Measurements from ENCODE around the gene GPR161.

Gene GPR161

DNA sequence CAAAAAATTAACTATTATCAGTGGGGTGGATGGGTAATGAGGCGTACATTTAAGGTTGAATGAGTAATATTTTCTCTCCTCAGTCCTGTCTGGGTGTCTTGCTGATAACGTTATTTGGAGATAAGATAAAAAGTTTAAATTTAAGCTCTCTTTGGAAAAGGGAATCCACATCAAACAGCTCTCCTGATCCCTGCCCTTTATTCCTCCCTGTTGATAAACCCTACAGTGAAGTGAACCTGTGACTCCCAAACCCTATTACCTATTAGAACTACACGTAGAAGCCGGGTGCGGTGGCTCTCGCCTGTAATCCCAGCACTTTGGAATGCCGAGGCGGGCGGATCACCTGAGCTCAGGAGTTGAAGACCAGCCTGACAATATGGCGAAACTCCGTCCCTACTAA is 9.9 kb upstream of the GPR161 start:
- DNase-seq (ENCODE audit: low read depth in 2 of 2), result no peak

DNA sequence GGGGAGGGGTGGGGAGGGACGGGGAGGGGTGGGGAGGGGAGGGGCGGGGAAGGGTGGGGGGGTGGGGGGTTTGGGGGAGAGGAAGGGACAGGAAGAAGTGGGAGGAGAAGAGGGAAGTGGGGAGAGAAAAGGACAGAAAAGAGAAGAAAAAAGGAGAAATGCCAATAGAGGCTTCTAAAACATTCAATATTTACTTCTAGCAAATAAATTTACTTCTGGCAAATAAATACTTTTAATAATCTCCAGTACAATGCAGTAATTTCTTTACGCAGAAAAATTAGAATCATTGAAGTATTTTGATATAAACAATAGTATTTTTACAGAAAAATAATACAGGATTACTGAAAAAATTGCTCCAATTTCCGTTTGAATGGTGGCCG is 9.4 kb upstream of the GPR161 start:
- no peak for DNase-seq (ENCODE audit: low read depth in 2 of 2)

DNA sequence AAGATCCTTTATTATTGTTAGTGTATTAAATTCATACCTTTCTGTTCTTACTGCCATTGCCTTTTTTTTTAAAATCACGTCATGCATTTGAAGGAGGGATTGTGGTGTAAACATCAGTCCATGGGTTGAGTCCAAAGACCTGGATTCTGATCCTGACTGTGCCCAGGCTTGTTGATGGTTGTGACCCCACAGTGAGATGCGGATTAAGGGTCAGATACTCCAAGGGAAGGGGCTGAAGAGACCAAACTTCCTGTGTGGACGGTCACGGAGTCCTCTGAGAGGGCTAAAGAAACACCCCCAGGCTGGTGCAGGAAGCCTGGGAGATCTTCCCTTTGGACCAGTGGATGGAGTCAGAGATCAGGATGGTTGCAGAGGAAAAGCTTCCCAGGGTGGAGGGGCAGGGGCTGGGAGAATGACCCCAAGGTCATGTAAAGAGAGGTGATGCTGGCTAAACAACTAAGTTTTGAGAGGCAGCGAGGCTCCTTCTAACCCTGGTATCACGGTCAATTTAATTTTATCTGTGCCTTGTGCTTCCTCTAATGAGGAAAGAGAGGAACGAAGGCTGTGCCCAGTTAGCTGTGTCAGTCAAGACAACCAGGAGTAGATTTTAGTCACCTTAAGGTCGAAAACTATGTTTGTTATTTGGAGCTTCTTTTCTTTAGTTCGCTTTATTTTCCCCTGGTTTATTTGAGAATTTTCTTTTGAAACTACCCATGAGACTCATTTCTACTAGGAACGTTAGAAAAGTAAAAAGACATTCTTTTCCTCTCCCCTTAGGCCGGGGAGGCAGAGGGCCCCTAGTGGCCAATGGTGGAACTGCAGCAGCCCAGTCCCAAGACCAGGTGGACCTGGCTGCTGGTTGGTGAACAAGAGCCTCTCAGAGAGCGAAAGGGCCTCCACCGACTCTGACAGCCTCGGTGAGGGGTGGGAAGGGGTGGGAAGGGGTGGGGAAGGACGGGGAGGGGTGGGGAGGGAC is 8.7 kb upstream of the GPR161 start:
- peak; percentile 71 to 72 for DNase-seq (ENCODE audit: low read depth in 2 of 2)

DNA sequence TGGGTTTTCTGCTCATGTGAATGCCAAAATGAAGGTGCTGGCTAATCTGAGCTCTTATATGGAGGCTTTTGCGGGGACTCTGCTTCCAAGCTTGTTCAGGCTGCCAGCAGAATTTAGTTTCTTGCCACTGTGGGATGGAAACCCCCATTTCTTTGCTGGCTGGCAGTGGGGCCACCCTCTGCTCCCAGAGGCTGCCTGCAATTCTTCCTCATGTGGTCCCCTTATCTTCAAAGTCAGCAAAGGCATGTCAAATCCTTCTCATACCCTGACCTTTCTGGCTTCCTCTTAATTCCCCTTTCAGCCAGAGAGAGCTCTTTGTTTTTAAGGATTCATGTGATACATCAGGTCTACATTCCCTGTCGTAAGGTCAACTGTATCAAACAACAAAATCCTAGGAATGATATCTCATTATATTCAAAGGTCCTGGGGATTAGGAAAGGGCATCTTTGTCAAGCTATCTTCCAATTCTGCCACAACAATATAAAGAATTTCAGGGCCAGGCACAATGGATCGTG is 5.2 kb upstream of the GPR161 start:
- DNase-seq (ENCODE audit: low read depth in 2 of 2), result no peak

DNA sequence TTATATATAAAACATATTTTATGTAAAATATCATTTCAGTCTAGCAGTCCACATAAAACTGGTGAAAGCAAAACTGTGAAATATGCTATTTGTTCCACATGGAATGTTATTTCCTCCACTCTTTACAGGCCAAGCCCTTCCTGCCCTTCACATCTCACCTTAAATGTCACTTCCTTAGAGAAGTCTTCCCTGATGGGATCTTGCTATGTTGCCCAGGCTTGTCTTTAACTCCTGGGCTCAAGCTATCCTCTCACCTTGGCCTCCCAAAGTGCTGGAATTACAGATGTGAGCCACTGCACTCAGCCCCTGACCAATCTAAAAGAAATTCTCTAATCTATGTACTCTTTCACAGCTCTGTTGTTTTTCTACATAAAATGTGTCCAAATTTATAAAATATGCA is 2.3 kb upstream of the GPR161 start:
- no peak for DNase-seq (ENCODE audit: low read depth in 2 of 2)

DNA sequence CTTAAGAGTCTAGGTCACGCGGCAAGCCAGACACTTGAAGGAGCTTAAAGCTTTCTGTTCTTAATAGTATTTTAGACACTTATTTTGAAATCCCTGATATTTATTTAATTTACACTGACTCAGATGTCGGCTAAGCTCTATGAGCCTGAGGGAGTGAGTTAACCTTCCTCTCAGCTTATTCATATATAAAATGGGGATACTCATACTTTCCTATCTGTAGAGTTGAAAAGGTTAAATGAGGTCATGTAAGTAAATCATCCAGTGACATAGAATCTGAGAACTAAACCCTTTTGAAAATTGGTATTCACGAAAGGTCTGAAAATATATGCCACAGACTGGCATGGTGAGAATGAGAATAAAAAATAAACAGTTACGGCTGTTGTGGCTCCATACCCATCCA is 1.4 kb upstream of the GPR161 start:
- no peak for DNase-seq (ENCODE audit: low read depth in 2 of 2)

DNA sequence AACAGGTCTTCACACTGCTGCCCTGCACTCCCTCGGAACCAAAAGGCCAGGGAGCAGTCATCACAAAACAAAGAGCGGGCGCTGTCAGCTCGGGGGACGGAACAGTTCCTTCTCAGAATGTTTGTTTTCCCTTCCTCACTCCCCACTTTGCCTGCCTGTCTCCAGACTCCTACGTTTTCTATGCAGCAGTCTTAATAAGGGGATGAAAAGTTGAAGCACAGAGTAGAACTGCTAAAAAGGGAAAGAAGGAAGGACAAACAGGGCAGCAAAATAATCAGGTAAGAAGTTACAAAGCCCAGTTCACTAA is 738 bp upstream of the GPR161 start:
- DNase-seq (ENCODE audit: low read depth in 2 of 2), result no peak

DNA sequence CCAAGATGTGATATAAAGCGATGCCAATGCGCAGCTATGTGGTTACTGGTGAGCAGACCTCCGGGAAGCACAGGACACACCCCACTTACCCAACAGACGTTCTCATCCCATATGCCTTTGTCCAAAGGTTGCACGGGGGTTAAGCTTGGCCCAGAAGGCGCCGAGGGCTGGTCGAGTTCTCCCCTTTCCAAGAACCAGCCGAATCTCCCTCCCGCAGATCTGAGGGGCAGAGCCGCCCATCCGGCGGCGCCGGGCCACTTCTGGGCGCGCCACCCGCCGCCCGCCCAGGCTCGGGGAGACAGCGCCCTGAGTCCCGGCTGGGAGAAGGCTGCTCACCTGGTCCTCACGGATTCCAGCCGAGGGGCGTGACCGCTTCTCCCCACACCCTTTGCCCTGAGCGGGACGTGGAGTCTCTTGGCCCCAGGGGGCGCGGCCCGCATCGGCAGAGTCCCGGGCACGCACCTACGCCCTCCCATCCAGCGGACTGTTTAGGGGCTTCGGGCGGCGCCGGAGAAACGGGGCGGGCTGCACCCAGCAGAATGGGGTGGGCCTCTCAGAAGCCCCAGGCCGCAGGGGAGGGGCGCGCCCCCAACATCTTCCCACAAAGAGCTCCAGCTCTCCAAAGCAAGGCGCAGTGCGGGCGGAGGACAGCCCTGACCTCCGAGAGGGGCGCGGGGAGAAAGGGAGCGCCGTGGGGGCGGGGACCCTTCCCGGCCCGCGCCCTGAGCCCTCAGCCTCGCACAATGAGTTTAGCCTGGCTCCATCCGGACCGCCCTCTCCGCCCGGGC is 615 bp downstream of the GPR161 start:
- no peak for DNase-seq (ENCODE audit: low read depth in 2 of 2)

DNA sequence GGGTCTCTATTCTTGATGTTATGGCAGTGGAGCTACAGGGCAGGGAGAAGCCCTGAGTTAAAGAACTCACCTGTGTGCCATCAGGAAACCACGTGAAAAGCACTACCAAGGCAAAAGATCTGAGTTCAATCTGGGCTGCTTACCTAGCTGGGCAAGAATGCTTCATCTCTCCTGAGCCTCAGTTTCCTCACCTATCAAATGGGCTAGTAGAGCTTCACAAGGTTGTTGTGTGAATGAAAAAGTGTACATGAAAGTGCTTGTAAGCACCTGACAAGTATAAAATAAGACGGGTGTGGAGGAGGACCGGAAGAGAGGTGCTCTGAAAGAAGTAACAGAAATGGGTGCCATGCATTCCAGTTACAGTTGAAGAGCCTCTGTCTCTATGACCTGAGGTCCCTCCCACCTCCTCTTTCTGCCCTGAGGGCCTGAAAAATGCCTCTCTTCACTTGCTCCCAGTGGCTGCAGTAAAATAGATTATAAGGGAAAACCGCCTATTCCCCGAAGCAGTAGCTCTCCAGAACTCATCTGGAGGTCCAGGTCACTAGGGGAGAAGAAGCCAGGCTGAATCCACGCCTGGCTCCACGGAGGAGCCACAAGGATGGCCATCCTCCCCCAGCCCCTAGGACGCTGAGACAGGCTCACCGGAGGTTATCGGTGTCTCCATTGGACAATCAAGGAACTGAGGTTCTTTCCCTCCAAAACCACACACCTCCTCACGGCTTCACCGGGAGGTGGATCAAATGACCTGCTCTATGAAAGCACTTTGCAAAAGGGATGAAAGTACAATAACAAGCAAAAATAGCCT is 1.4 kb downstream of the GPR161 start:
- no peak for DNase-seq (ENCODE audit: low read depth in 2 of 2)

DNA sequence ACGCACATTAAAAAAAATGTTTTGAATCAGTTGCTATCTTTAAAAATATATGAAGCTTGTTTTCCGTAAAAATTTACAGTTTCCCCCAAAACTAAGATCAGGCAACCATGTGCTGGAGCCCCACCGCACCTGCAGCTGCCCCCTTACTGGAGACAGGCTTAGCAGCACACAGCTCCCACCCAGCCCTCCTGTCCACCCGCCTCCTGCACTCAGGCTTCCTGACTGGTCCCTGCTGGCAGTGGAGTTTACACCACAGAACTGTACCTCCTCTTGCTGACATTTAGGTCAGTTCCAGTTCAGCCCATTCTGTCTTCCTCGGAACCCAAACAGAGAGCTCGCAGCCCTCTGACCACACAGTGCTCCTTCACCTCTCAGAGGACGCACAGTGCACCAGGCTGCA is 2.1 kb downstream of the GPR161 start:
- DNase-seq (ENCODE audit: low read depth in 2 of 2), result no peak

DNA sequence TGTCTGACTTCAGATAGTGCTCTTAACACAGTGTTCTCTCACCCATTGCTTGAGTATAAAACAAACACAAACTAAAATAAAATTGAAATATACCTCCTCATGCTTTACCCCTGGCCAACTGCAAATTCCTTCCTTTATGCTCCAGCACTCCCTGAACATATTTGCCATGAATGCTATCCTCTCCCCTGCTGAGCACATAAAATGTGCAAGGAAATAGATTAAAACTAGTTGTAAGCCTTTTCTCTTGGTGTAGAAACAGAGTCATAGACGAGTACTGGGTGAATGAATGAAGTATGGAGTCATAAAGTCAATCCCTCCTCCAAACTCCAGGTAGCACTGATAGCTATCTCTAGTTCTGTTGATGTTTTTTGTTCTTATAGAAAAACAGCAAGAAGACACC is 2.6 kb downstream of the GPR161 start:
- no peak for DNase-seq (ENCODE audit: low read depth in 2 of 2)

DNA sequence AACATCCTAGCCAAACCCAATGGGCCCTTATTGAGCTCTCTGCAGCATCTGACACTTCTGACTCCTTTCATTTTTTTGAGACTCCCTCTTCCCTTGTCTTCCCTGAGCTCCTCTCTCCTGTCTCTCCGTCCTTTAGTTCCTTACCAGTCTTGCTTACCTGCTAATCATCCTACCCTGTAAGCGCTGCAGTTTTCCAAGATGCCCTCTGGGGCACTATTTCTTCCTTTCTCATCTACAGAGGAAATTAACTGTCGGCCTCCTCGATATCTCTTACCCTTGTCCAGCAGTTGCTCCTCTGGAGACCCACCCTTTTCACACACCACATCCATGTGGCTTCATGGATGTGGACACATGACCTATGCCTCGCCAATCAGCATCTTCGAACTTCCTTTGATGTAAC is 6.8 kb downstream of the GPR161 start:
- DNase-seq (ENCODE audit: low read depth in 2 of 2), result no peak

DNA sequence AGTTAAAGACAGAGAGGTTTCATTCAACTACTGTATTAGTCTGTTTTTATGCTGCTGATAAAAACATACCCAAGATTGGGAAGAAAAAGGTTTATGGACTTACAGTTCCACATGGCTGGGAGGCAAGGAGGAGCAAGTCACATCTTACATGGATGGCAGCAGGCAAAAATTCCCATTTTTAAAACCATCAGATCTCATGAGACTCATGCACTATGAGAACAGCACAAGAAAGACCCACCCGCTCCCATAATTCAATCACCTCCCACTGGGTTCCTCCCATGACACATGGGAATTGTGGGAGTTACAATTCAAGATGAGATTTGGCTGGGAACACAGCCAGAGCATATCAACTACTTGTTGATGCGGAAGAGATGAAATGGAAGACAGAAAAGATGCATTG is 9.2 kb downstream of the GPR161 start:
- DNase-seq (ENCODE audit: low read depth in 2 of 2), result no peak

DNA sequence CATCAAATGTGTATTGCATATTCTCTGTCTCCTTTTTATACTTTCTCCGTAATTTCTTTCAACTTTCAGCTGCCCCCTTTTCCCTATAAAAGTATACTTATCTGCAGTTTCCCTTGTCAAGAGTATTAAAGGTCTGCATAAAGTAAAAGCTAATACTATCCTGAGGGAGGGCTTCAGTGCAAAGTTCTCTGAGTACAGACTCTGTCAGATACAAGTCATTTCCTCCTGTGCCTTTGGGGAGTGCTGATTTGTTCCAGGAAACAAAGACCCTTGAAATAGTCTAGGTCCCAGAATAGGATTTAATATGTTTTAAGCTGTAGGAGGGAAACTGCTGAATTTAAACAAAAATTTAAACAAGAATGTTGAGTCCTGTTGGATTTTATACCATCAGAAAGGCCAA is 11.7 kb downstream of the GPR161 start:
- DNase-seq (ENCODE audit: low read depth in 2 of 2), result no peak

DNA sequence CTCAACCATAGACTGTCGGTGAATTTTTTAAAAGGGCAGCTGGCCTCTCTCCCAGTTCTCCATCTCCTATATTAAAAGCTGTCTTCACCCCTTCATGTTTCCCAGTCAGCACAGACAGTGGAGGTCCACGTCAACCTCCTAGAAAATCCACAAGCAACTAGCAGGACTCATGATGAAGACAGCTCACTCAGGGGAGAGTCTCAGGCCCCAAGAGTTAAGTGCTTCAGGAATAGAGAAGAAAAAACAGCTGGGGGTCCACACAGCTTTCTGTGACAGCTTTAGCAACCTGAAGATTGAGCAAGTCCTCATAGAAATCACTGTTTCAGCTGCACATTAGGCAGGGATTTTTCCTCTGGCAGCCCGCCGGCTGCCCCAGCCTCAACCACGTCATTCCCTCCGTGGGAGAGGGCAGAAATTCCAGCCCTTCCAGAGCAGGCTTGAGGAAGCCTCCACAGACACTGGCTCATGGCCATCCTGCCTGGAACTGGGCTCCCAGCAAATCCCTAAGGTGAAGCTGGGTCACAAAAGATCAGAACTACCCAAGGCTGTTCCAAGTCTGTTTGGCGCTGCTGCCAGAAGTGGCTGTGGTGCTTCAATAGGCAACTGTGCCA is 15.2 kb downstream of the GPR161 start:
- DNase-seq (ENCODE audit: low read depth in 2 of 2), result no peak

DNA sequence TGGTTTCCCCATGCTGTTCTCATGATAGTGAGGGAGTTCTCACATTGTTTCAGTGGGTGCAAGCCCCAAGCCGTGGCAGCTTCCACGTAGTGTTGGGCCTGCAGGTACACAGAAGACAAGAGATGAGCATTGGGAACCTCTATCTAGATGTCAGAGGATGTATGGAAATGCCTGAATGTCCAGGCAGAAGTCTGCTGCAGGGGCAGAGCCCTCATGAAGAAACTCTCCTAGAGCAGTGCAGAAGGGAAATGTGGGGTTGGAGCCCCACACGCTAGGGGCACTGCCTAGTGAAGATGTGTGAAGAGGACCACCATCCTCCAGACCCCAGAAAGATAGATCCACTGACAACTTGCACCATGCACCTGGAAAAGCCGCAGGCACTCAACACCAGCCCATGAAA is 17.0 kb downstream of the GPR161 start:
- DNase-seq (ENCODE audit: low read depth in 2 of 2), result no peak

DNA sequence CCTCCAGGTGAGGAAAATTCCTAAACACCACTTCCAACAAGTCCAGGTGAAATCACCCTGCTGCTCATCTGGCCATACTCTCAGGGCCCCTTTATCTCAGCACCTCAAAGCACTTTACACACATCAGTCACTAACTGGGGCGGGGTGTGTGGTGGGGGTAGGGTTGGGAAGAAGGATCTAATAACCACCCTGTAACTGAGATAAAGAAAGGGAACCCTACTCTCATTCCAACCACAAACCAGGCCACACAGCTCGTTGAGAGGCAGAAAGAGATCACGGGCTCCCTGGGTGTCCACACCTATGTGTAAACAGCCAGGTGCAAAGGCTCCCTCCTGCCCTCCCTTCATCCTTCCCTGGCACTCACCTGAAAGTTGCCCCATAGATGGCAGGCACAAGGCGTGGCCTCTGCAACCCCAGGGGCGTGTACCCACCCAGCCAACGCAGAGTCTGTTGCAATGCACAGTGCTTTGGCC is 20.4 kb downstream of the GPR161 start:
- no peak for DNase-seq (ENCODE audit: low read depth in 2 of 2)

DNA sequence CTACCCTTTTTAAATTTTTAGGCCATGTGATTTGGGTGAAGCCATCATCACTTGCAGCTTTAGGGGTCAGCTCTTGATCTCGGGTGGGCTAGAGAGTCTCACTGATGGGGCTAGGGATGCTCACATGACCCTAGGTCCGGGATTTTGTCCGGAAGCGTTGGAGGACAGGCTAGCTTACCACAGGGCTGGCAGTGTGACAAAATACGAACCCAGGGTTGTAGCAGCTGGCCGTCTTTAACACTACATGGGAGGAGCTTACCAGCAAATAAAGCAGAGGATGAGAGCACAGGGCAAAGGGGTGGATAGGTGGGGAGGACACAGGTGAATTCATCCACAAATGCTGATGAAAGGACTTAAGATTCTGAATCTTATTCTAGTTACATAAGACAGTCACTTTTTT is 21.9 kb downstream of the GPR161 start:
- no peak for DNase-seq (ENCODE audit: low read depth in 2 of 2)

DNA sequence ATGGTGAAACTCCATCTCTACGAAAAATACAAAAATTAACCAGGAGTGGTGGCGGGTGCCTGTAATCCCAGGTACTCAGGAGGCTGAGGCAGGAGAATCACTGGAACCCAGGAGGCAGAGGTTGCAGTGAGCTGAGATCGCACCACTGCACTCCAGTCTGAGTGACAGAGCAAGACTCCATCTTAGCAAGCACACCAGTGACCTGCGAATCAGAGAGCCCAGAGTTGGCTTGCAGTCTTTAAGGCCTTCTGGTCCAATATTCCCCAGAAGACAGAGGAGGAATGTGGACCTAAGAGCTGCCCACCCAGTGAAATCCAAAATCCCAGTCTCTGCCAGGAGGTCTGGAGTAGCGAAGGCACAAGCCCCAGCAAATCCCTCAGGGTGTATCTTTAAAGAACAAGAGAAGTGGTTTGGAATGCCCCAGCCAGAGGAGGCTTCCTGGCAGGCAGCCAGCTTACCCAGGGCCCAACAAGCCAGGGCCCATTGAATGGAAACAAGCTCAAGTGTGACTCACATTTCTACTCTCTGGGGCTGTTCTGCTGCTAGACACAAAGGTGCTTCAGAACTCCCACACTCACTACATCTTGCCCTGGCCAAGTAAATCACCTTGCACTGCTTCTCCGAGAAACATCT is 23.9 kb downstream of the GPR161 start:
- DNase-seq (ENCODE audit: low read depth in 2 of 2), result peak; percentile 29 to 51

DNA sequence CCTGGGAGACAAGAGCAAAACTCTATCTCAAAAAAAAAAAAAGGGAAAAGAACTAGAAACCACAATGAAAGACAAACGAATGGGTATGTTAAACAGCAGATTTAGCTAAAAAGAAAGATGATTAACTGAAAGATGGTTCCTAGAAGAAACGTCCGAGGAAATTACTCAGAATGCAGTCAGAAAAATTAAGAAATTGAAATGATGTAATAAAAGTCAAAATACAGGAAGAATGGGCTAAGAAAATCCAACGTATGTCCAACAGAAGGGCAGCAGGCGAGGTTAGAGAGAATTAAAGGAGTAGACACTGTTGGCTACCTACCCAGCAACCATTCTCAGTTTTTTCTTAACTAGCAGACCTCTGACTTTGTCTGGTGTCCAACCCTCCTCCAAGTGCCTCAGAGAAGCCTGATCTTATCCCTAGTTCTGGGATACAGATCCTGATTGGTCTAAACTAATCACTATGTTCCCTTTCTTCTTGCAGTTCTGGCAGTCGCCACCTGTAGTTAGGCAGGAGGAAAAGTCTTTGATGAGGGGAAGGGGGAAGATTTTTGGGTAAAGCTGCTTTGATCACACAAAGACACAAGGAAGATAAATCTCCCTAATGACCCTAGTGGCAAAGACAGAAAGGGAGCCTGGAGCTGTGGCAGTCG is 25.7 kb downstream of the GPR161 start:
- no peak for DNase-seq (ENCODE audit: low read depth in 2 of 2)

DNA sequence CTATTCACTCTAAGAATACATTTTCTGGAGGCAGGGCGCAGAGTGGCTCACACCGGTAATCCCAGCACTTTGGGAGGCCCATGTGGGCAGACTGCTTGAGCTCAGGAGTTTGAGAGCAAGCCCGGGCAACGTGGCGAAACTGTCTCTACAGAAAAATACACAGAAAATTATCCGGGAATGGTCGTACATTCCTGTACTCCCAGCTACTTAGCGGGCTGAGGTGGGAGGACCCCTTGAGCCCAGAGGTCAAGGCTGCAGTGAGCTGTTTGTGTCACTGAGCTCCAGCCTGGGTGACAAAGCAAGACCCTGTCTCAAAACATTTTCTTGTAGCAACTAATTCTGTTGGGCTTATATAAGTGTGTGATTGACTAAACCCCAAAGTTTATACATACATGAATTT is 30.5 kb downstream of the GPR161 start:
- DNase-seq (ENCODE audit: low read depth in 2 of 2), result no peak
